ENCODE results near the gene AHDC1. TPM values are rescaled to one million over a fixed set of nuclear protein-coding genes. Genes with fewer than 3 reads are reported as not detected.

Gene AHDC1, protein sequence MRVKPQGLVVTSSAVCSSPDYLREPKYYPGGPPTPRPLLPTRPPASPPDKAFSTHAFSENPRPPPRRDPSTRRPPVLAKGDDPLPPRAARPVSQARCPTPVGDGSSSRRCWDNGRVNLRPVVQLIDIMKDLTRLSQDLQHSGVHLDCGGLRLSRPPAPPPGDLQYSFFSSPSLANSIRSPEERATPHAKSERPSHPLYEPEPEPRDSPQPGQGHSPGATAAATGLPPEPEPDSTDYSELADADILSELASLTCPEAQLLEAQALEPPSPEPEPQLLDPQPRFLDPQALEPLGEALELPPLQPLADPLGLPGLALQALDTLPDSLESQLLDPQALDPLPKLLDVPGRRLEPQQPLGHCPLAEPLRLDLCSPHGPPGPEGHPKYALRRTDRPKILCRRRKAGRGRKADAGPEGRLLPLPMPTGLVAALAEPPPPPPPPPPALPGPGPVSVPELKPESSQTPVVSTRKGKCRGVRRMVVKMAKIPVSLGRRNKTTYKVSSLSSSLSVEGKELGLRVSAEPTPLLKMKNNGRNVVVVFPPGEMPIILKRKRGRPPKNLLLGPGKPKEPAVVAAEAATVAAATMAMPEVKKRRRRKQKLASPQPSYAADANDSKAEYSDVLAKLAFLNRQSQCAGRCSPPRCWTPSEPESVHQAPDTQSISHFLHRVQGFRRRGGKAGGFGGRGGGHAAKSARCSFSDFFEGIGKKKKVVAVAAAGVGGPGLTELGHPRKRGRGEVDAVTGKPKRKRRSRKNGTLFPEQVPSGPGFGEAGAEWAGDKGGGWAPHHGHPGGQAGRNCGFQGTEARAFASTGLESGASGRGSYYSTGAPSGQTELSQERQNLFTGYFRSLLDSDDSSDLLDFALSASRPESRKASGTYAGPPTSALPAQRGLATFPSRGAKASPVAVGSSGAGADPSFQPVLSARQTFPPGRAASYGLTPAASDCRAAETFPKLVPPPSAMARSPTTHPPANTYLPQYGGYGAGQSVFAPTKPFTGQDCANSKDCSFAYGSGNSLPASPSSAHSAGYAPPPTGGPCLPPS (N-terminal part only)
- total RNA-seq: 10 to 100 TPM; 37.7 to 63.0 (median 52.5) TPM

GRCh38 chr1:27603681-27604578 lies at the start of gene AHDC1:
Gene AHDC1, minus strand, starts transcription at chr1:27604144. Its CDS starts 52,029 bp downstream, at chr1:27552115.
- intact Hi-C loops (cut with DNase I; ENCODE audit: low total_unique reads): loop anchor here (5.0 to 10.0 kb wide), 2 partner anchors 47 to 309 kb away; no protein-coding TSS in a partner anchor
- 0 to 1% methylated on average over 25 to 71 of the region's 74 CpGs for WGBS, 2 donors

DNA sequence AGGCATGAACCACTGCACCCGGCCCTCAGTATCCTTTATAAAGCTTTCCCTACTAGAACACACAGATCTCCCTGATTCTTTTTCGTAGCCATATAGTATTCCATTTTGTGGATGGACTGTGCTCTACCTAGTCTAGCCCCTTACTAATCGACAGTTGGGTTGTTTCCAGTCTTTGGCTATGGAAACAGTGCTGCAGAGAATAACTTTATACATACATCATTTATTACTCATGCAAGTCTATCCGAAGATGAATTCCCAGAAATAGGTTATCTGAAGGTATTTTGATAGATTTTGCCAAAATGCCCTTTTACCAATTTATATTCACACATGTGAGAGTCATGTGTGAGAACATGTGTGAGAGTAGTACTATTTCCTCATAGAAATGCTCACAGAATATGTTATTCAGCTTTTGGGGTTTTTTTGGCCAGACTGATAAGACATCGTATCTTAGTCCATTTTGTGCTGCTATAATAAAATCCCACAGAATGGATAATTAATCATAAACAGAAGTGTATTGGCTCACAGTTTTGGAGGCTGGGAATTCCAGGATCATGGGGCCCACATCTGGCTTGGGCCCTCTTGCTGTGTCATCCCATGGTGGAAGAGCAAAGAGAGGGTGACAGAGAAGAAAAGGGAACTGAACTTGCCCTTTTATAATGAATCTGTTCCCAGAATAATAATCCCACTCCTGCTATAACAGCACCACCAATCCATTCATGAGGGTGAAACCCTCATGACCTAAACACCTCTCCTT lies 48.3 kb upstream of the AHDC1 start:
- 77% methylated on average over 5 of the region's 5 CpGs for WGBS, 2 donors
- TF ChIP-seq CTCF (IDR thresholded peaks at IDR 0.05) (no peak), POLR2A (IDR thresholded peaks at IDR 0.05) (no peak)
- no peak for DNase-seq (ENCODE audit: low spot score in 2 of 2)
- intact Hi-C loops (cut with DNase I; ENCODE audit: low total_unique reads): no loop called here
- H3K4me3 ChIP-seq (ENCODE audit: low read depth, poor library complexity, severe bottlenecking): no peak overlapping the region

More at GRCh38 chr1:27603681-27604578, at the start of gene AHDC1:
- H3K4me3 ChIP-seq (ENCODE audit: low read depth, poor library complexity, severe bottlenecking): peak within 1 kb of the TSS; percentile 90
- peak; percentile 91 to 98 for DNase-seq (ENCODE audit: low spot score in 2 of 2)
- peak in 1 of 2 donors; percentile 57 for TF ChIP-seq POLR2A (IDR thresholded peaks at IDR 0.05)
- no peak for TF ChIP-seq CTCF (IDR thresholded peaks at IDR 0.05)

GRCh38 chr1:27650539-27651175 lies 46.7 kb upstream of the AHDC1 start:
- WGBS, 2 donors: 25 to 28% methylated on average over 7 of the region's 7 CpGs
- TF ChIP-seq POLR2A (IDR thresholded peaks at IDR 0.05) (no peak), CTCF (IDR thresholded peaks at IDR 0.05) (no peak)
- H3K4me3 ChIP-seq (ENCODE audit: low read depth, poor library complexity, severe bottlenecking): no peak overlapping the region
- no peak for DNase-seq (ENCODE audit: low spot score in 2 of 2)
- intact Hi-C loops (cut with DNase I; ENCODE audit: low total_unique reads): no loop called here

GRCh38 chr1:27650171-27650538 lies 46.2 kb upstream of the AHDC1 start:
- WGBS, 2 donors: 31 to 38% methylated on average over 1 of the region's 1 CpG
- TF ChIP-seq POLR2A (IDR thresholded peaks at IDR 0.05) (no peak), CTCF (IDR thresholded peaks at IDR 0.05) (no peak)
- intact Hi-C loops (cut with DNase I; ENCODE audit: low total_unique reads): no loop called here
- DNase-seq (ENCODE audit: low spot score in 2 of 2): no peak
- H3K4me3 ChIP-seq (ENCODE audit: low read depth, poor library complexity, severe bottlenecking): no peak overlapping the region
